HG03135 (cell line): ENCODE data around the gene SSBP2.
"Not testable (repeated sequence)": the region's sequence is repeated elsewhere in the genome, so short reads cannot be mapped to it uniquely, and the experiment has no call there.

ENCODE experiments used
- ATAC-seq: cut with Tn5 transposase; IDR thresholded peaks from one replicate; pipeline ENCODE4 v1.9.1; 2021; ENCODE audit warnings: mild to moderate bottlenecking, moderate library complexity; ENCODE audit not compliant: unreplicated experiment

SSBP2 gene

GRCh38 chr5:81542242-81542641 lies 208.7 kb downstream of the SSBP2 start:
- no peak for ATAC-seq

GRCh38 chr5:81537905-81538547 lies 212.9 kb downstream of the SSBP2 start:
- no peak for ATAC-seq

DNA sequence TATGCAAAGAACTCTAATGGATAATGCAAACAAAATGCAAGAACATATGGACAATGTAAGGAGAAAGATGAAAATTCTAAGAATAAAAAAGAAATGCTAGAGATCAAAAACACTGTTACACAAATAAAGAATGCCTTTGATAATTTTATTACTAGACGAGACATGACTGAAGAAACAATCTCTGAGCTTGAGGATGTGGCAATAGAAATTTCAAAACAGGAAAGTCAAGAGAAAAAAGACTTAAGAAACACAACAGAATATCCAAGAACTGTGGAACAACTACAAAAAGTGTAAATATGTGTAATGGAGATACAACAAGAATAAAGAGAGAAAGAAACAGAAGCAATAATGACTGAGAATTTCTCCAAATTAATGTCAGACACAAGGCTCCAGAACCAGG lies 216.5 kb downstream of the SSBP2 start:
- no peak for ATAC-seq

- no peak for ATAC-seq
Measured at GRCh38 chr5:81533629-81534405, 217.1 kb downstream of the SSBP2 start.

GRCh38 chr5:81530919-81531318 lies 220.0 kb downstream of the SSBP2 start:
- ATAC-seq, result no peak

DNA sequence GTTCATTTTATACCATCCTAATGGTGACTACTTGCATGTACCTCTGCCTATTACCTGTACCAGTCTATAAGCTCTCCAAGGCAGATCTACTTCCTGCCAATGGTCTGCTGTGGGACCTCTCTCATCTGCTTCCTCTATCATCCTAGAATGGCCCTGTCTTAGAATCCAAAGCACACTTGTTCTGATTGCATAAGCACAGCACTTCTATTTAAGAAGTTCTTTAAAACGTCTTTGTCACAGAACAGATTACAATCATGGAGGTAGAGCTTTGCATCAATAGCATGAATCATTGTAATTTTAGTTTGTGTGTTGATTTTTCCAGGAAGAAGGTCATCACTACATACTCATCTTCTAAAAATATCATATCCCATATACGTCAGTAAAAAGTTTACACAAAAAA lies 225.2 kb downstream of the SSBP2 start:
- ATAC-seq, result no peak

DNA sequence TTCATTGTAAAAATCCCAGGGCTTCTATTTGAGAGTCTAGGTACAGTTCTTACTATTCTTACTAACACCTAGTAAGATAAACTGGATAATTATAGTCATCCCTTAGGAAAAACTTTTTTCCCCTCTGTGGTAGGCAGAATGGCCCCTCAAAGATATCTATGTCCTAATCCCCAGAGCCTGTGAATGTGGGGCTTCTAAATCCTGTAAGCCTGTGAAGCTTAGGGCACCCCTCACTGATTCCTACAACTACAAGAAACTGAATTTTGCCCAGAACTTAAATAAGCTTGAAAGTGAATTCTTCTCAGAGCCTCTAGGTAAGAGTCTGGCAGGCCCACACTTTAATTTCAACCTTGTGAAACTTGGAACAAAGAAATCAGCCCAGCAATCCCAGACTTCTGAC lies 226.9 kb downstream of the SSBP2 start:
- no peak for ATAC-seq

DNA sequence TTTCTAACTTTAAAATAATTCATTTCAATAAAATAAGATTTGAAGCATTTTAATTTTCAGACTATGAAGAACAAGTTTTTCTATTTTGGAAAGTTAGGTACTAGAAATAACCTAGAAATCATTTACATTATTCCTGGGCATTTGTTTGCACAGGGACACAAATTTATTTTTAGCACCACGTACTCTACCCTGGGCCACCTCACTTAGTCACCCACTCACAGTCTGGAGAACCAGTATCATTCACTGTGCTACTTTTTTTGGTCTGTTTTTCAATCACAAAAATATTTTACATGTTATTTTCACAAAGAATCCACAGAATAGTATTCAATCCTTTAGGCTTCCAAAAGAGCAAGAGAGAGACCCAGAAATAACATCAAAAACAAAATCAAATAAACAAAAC lies 228.3 kb downstream of the SSBP2 start:
- no peak for ATAC-seq

GRCh38 chr5:81520769-81521168 lies 230.1 kb downstream of the SSBP2 start:
- no peak for ATAC-seq

GRCh38 chr5:81519217-81519905 lies 231.5 kb downstream of the SSBP2 start:
- ATAC-seq, result no peak

DNA sequence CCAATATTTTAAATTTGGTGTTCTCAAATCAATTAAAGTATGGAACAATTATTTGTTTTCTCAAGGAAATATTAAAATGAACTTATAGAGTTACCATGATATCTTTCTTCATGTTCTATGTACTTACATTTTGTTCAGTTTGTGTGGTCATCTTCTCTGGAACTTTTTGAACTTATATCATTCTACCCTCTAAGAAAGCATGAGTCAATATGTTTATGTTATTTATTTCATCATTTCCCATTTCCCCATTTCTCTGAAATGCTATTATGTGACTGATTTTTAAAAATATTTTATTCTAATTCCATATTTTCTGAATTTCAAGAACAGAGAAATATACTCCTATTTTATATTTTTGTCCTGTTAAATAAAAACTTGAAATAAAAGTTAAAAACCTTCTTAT lies 233.4 kb downstream of the SSBP2 start:
- no peak for ATAC-seq

DNA sequence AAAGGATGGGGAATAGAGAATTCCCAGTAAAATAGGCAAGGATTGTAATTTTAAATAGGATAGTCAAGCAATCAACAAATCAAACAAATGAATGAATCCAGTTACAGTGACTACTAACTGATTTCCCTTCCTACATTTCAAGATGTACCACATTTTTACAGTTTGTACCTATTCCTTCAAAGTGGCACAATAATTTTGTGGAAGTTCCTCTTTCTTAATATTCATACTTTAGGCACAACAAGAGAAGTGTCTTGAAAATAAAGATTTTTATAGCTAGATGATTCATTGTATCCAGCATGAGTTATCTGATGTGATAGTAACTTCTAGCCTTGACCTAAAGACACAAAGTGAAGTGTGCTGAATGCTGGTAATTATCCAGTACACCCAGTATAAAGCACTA lies 234.8 kb downstream of the SSBP2 start:
- no peak for ATAC-seq

DNA sequence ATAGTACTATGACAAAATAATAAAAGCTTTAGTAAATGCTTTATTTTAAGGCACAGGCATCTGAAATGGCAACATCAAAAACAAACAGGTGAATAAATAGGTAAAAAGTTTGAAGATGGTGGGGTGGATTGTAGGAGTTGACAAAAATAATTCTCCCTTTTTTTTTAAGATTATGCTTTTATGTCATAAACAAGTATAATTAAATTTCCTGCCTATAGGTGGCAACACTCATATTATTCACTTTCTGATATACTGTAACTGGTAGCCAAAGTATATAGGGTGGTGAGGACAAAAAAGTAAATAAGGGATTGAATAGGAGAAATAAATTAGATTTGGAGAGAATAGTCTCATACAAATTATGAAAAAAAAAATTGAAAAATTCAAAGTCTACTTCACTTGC lies 236.9 kb downstream of the SSBP2 start:
- ATAC-seq, result no peak

DNA sequence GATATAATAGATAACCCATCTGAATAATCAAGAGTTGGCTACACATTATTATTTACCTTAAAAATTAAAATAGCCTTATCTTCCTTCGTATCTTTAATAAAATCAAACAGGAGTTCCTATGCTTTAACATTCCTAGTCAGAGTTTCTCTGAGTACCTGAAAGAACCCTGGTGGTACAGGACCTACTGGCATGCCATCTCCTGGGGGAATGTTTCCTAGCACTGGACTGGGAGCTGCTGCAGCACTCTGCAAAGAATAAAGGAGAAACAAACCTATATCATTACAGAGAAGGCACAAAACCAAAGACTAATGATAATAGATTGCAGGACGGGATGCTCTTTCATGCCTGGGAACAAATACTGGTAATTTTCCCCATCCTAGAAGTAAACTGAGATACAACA lies 237.4 kb downstream of the SSBP2 start:
- ATAC-seq, result no peak

GRCh38 chr5:81506900-81507588 lies 243.9 kb downstream of the SSBP2 start:
- peak; percentile 99 for ATAC-seq

DNA sequence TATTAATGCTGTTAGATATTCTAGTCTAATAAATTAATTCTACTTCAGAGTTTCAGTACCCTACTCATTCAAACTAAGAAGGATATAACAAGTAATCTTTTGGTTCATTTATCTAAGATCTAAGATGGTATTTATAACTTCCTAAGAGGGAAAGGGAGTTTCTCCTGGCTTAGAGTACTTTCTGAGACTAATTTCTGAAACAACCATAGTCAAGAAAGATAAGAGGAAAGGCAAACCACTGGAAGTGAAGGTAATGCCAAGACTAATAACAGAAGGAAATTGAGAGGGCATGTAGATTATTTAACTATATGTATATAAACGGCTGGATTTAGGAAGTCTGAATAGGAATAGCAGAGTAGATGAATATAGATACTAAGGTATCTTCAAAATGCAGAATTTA lies 244.5 kb downstream of the SSBP2 start:
- ATAC-seq, result no peak

DNA sequence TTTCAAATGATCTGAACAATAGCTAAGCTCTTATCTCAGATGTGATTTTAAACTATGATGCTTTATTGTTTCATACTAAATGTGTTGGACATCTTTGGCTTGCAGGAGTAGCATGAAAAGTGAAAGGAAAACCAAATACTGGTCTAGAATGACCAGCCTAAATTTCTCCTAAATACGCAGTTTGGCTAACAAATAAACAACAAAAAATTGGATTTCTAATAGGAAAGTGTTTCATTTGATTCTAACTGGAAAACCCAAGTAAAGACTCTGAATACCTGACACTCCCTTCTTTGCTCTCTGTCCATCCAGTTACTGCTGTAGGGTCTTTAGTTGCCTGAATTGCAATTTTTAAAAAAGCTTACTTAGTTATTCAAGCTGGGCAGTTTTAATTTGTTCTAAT lies 245.2 kb downstream of the SSBP2 start:
- ATAC-seq, result no peak

DNA sequence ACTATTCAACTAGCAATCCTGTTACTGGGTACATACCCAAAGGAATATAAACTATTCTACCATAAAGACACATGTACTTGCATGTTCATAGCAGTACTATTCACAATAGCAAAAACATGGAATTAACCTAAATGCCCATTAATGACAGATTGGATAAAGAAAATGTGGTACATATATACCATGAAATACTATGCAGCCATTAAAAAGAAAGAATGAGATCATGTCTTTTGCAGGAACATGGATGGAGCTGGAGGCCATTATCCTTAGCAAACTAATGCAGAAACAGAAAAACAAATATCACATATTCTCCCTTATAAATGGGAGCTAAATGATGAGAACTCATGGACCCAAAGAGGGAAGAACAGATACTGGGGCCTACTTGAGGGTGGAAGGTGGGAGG lies 247.3 kb downstream of the SSBP2 start:
- ATAC-seq, result not testable (repeated sequence)

GRCh38 chr5:81495286-81495685 lies 255.6 kb downstream of the SSBP2 start:
- no peak for ATAC-seq

GRCh38 chr5:81488862-81489261 lies 262.0 kb downstream of the SSBP2 start:
- ATAC-seq, result no peak

GRCh38 chr5:81486711-81487110 lies 264.2 kb downstream of the SSBP2 start:
- no peak for ATAC-seq
